Measurements from ENCODE around the gene TOGARAM2. TPM values are rescaled to one million over a fixed set of nuclear protein-coding genes. Genes with fewer than 3 reads are reported as not detected.

The TOGARAM2 gene
- total RNA-seq, 4 donors from 2014 or later, result 1.5 to 3.8 (median 1.9) TPM

DNA sequence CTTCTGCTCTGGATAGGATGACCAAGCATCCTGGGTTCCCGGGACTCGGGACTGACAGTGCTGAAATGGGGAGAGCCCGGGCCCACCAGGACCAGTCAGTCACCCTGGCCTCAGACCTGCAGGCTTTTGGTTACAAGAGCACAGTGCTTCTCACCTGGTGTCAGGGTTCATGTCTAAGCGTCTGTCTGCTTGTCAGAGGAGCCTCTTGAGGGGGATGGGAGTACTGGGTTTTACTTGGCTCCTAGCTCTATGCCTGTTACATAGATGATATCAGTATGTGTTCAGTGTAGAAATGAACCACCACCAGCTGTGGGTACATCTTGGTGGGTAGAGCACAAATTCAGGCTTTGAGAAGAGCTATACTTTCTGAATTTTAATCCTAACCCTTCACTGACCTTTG lies 63.4 kb downstream of the TOGARAM2 start:
- no peak overlapping the region for H3K27ac ChIP-seq
- H3K27me3 ChIP-seq, result no peaks in the 10 kb centered on the region
- H3K36me3 ChIP-seq, result peaks cover 0 to 11% of the 10 kb centered on the region in 2 donors
- 90% methylated on average over 4 of the region's 4 CpGs; no CpG with 5 or more reads in 1 of the 2 donors for WGBS, 2 donors (ENCODE audit: low coverage in 1 of 2)
- peaks cover 0 to 17% (median 0%) of the 10 kb centered on the region in 3 donors for H3K4me1 ChIP-seq
- ATAC-seq, result no peak
- no peak overlapping the region for H3K4me3 ChIP-seq
- H3K9me3 ChIP-seq, result no peaks in the 10 kb centered on the region
- TF ChIP-seq POLR2A (IDR thresholded peaks at IDR 0.05), result no peak
- TF ChIP-seq CTCF (IDR thresholded peaks at IDR 0.05), result no peak
- TF ChIP-seq EP300 (IDR thresholded peaks at IDR 0.05), result no peak
- TF ChIP-seq POLR2AphosphoS5 (IDR thresholded peaks at IDR 0.05), result no peak

DNA sequence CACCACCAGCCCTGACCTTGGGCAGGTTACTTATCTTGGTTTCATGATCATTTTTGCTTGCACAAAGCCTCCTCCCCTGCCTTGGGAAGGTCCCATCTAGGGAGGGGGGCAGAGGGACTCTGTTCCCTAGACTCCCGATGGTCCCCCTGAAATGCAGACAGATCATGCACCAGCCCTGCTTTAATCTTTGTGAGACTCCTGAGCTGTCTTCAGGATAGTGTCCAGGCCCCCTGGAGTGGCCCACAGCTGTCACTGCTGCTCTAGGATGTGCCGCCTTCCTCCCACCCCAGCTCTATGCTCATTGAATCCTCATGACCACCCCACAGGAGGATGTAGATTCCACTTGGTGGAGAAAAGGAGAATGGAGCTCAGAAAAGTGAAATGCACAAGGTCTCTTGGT lies 65.2 kb downstream of the TOGARAM2 start:
- no peaks in the 10 kb centered on the region for H3K27me3 ChIP-seq
- WGBS, 2 donors (ENCODE audit: low coverage in 1 of 2), result 100% methylated on average over 1 of the region's 2 CpGs; no CpG with 5 or more reads in 1 of the 2 donors
- no peaks in the 10 kb centered on the region for H3K9me3 ChIP-seq
- no peak overlapping the region for H3K4me3 ChIP-seq
- H3K27ac ChIP-seq, result no peak overlapping the region
- peaks cover 0 to 11% of the 10 kb centered on the region in 2 donors for H3K36me3 ChIP-seq
- no peak for ATAC-seq
- peaks cover 0 to 4% (median 0%) of the 10 kb centered on the region in 3 donors for H3K4me1 ChIP-seq
- TF ChIP-seq CTCF (IDR thresholded peaks at IDR 0.05) (no peak), EP300 (IDR thresholded peaks at IDR 0.05) (no peak), POLR2A (IDR thresholded peaks at IDR 0.05) (no peak), POLR2AphosphoS5 (IDR thresholded peaks at IDR 0.05) (no peak)

DNA sequence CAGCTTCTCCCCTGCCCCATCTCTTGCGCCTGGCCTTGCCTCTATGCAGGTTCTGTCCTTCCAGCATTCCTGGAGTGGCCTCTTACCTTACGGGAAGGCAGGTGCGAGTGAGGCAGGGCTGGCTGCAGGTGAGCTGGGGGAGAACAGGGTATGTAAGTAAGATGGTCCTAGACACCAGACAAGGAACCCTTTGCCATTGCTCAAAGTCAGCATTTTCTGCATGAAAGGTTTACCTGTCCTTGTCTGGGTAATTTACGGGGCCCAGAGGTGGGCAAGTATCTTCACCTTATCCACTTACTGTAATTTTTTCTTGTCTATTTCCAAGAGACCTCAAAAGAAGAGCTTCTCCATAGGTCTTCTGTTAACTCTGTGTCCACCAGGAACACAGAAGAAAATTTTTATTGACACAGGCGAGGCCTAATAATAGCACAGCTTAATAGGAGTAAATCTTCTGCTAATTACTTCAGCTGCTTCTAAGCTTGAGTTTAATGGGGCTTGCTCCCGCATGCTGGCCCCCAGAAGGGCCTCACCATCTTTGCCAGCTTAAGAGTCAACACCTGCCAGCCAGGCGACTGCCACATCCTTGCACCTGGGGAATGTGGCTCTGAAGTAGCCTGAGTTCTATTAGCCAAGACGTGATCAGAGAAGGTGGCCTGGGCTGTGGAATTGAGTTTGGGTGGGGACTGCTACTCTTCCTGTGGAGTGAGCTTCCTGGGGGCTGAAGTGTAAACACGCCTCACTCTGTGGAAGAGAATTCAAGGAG lies 66.2 kb downstream of the TOGARAM2 start:
- 90 to 100% methylated on average over 2 to 7 of the region's 9 CpGs for WGBS, 2 donors (ENCODE audit: low coverage in 1 of 2)
- no peak overlapping the region for H3K27ac ChIP-seq
- no peaks in the 10 kb centered on the region for H3K9me3 ChIP-seq
- peaks cover 0 to 1% (median 0%) of the 10 kb centered on the region in 3 donors for H3K4me1 ChIP-seq
- no peak for TF ChIP-seq CTCF (IDR thresholded peaks at IDR 0.05)
- no peak for TF ChIP-seq POLR2A (IDR thresholded peaks at IDR 0.05)
- no peak for TF ChIP-seq POLR2AphosphoS5 (IDR thresholded peaks at IDR 0.05)
- TF ChIP-seq EP300 (IDR thresholded peaks at IDR 0.05), result no peak
- no peaks in the 10 kb centered on the region for H3K27me3 ChIP-seq
- no peak for ATAC-seq
- H3K36me3 ChIP-seq, result peaks cover 0 to 17% of the 10 kb centered on the region in 2 donors
- no peak overlapping the region for H3K4me3 ChIP-seq

- 71% methylated on average over 1 of the region's 8 CpGs; no CpG with 5 or more reads in 1 of the 2 donors for WGBS, 2 donors (ENCODE audit: low coverage in 1 of 2)
- H3K27me3 ChIP-seq, result no peaks in the 10 kb centered on the region
- no peak for ATAC-seq
- H3K27ac ChIP-seq, result no peak overlapping the region
- H3K4me3 ChIP-seq, result no peak overlapping the region
- TF ChIP-seq EP300 (IDR thresholded peaks at IDR 0.05), result no peak
- no peaks in the 10 kb centered on the region for H3K9me3 ChIP-seq
- peaks cover 0 to 25% of the 10 kb centered on the region in 2 donors for H3K36me3 ChIP-seq
- H3K4me1 ChIP-seq, result no peaks in the 10 kb centered on the region
These were observed 69.5 kb downstream of the TOGARAM2 start for GRCh38 chr2:29050591-29050990.

- no peaks in the 10 kb centered on the region for H3K27me3 ChIP-seq
- no peaks in the 10 kb centered on the region for H3K9me3 ChIP-seq
- 80 to 93% methylated on average over 1 to 4 of the region's 12 CpGs for WGBS, 2 donors (ENCODE audit: low coverage in 1 of 2)
- H3K36me3 ChIP-seq, result peaks cover 0 to 17% of the 10 kb centered on the region in 2 donors
- no peak for ATAC-seq
- TF ChIP-seq POLR2AphosphoS5 (IDR thresholded peaks at IDR 0.05), result no peak
- no peaks in the 10 kb centered on the region for H3K4me1 ChIP-seq
- no peak overlapping the region for H3K4me3 ChIP-seq
- no peak overlapping the region for H3K27ac ChIP-seq
These were observed 70.6 kb downstream of the TOGARAM2 start for GRCh38 chr2:29051730-29052129.

DNA sequence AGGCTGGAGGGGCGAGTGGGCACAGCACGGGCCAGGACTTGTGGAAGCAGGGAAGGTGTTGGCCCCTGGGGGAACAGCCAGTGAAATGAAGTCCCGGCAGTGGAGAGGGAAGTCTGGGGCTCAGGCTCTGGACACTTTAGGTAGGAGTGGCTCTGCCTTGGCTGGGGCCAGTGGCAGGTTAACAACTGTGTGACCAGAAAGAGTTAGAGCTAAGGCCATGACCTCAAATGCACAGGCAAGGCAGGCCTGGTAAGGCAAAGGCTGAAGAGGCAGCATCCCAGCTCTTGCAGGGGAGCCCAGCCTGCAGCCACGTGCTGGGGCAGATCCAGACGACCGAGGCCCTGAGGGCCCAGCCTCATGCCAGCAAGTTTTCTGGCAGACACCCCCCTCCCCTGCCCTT lies 71.7 kb downstream of the TOGARAM2 start:
- Histone ChIP-seq H3K4me3 (no peak overlapping the region), H3K36me3 (peaks cover 0 to 14% of the 10 kb centered on the region in 2 donors), H3K4me1 (no peaks in the 10 kb centered on the region), H3K27me3 (no peaks in the 10 kb centered on the region), H3K27ac (no peak overlapping the region), H3K9me3 (no peaks in the 10 kb centered on the region)
- WGBS, 2 donors (ENCODE audit: low coverage in 1 of 2), result 70 to 100% methylated on average over 1 to 2 of the region's 6 CpGs
- TF ChIP-seq CTCF (IDR thresholded peaks at IDR 0.05) (no peak), POLR2AphosphoS5 (IDR thresholded peaks at IDR 0.05) (no peak), POLR2A (IDR thresholded peaks at IDR 0.05) (no peak), EP300 (IDR thresholded peaks at IDR 0.05) (no peak)
- no peak for ATAC-seq

Data from gastroesophageal sphincter (tissue), 4 donors.